Measurements from ENCODE around the gene CCDC74A.
"Not testable (repeated sequence)": the region's sequence is repeated elsewhere in the genome, so short reads cannot be mapped to it uniquely, and the experiment has no call there.

Gene CCDC74A

DNA sequence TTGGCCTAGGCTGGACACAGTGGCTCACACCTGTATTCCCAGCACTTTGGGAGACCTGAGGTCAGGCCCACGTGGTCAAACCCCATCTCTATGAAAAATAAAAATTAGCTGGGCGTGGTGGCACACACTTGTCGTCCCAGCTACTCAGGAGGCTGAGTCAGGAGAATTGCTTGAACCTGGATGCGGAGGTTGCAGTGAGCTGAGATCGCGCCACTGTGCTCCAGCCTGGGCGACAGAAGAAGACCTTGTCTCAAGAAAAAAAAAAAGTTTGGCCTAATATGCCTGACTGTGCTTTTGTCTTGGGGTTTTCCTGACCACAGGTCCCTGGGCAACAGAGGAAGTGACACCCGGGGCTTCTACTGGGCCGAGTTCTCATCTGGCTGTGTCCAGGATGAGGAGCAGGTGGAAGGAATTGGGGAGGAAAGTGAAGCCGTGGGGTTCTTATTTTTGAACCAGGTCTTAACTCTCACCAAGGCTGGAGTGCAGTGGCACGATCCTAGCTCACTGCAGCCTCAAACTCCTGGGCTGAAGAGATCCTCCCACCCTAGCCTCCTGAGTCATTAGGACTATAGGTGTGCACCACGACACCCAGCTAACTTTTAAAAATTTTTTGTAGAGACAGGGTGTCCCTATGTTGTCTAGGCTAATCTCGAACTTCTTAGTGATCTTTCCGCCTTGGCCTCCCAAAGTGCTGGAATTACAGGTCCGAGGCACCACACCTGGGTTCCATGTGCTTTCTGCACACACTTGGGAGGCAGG is 13.1 kb upstream of the CCDC74A start:
- H3K27me3 ChIP-seq (ENCODE audit: insufficient read depth, poor library complexity, severe bottlenecking); H3K4me3 ChIP-seq (replicated peaks; ENCODE audit: insufficient read depth, low read length); DNase-seq (ENCODE audit: low read depth in 1 of 2, low spot score in 1 of 2); H3K27ac ChIP-seq (replicated peaks): not testable (repeated sequence)
- TF ChIP-seq SPI1 (IDR thresholded peaks at IDR 0.05; ENCODE audit: borderline replicate concordance, low read depth): peak; percentile 8; the same call in 1 of the 2 replicates

DNA sequence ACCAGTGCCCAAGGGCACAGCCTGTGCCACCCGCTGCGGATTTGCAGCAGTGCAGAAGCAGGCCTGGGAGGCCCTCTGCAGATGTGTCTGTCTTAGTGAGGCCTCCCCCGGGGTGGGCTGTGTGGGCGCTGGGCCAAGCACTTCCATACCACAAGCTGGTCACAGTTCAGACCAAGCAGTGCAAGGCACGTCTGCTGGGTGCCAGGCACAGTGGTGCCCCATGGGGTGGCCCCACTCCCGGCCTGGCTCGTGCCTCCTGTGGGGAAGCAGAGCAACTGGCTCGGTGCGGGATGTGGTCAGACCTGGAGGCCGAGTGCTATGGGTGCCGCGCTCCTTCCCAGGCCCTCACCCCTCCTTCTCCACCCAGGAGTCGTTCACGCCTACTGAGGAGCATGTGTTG is 12.5 kb upstream of the CCDC74A start:
- H3K27ac ChIP-seq (replicated peaks); H3K27me3 ChIP-seq (ENCODE audit: insufficient read depth, poor library complexity, severe bottlenecking); H3K4me3 ChIP-seq (replicated peaks; ENCODE audit: insufficient read depth, low read length); DNase-seq (ENCODE audit: low read depth in 1 of 2, low spot score in 1 of 2): not testable (repeated sequence)

GRCh38 chr2:131516011-131516410 is 11.7 kb upstream of the CCDC74A start:
- TF ChIP-seq SPI1 (IDR thresholded peaks at IDR 0.05; ENCODE audit: borderline replicate concordance, low read depth) (no peak), GABPA (IDR thresholded peaks at IDR 0.05; ENCODE audit: low read depth) (no peak), POLR2AphosphoS5 (IDR thresholded peaks at IDR 0.05; ENCODE audit: low read depth) (no peak)
- TF ChIP-seq, protein P1, sequence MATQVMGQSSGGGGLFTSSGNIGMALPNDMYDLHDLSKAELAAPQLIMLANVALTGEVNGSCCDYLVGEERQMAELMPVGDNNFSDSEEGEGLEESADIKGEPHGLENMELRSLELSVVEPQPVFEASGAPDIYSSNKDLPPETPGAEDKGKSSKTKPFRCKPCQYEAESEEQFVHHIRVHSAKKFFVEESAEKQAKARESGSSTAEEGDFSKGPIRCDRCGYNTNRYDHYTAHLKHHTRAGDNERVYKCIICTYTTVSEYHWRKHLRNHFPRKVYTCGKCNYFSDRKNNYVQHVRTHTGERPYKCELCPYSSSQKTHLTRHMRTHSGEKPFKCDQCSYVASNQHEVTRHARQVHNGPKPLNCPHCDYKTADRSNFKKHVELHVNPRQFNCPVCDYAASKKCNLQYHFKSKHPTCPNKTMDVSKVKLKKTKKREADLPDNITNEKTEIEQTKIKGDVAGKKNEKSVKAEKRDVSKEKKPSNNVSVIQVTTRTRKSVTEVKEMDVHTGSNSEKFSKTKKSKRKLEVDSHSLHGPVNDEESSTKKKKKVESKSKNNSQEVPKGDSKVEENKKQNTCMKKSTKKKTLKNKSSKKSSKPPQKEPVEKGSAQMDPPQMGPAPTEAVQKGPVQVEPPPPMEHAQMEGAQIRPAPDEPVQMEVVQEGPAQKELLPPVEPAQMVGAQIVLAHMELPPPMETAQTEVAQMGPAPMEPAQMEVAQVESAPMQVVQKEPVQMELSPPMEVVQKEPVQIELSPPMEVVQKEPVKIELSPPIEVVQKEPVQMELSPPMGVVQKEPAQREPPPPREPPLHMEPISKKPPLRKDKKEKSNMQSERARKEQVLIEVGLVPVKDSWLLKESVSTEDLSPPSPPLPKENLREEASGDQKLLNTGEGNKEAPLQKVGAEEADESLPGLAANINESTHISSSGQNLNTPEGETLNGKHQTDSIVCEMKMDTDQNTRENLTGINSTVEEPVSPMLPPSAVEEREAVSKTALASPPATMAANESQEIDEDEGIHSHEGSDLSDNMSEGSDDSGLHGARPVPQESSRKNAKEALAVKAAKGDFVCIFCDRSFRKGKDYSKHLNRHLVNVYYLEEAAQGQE (IDR thresholded peaks at IDR 0.05; ENCODE audit: insufficient replicate concordance, low read depth): no peak
- TF ChIP-seq, protein P2, sequence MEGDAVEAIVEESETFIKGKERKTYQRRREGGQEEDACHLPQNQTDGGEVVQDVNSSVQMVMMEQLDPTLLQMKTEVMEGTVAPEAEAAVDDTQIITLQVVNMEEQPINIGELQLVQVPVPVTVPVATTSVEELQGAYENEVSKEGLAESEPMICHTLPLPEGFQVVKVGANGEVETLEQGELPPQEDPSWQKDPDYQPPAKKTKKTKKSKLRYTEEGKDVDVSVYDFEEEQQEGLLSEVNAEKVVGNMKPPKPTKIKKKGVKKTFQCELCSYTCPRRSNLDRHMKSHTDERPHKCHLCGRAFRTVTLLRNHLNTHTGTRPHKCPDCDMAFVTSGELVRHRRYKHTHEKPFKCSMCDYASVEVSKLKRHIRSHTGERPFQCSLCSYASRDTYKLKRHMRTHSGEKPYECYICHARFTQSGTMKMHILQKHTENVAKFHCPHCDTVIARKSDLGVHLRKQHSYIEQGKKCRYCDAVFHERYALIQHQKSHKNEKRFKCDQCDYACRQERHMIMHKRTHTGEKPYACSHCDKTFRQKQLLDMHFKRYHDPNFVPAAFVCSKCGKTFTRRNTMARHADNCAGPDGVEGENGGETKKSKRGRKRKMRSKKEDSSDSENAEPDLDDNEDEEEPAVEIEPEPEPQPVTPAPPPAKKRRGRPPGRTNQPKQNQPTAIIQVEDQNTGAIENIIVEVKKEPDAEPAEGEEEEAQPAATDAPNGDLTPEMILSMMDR (IDR thresholded peaks at IDR 0.05; ENCODE audit: insufficient read depth, low read length): no peak
- Histone ChIP-seq H3K27me3 (ENCODE audit: insufficient read depth, poor library complexity, severe bottlenecking) (no peaks in the 10 kb centered on the region), H3K4me3 (replicated peaks; ENCODE audit: insufficient read depth, low read length) (no peak overlapping the region), H3K27ac (replicated peaks) (no peak overlapping the region)
- no peak for DNase-seq (ENCODE audit: low read depth in 1 of 2, low spot score in 1 of 2)

DNA sequence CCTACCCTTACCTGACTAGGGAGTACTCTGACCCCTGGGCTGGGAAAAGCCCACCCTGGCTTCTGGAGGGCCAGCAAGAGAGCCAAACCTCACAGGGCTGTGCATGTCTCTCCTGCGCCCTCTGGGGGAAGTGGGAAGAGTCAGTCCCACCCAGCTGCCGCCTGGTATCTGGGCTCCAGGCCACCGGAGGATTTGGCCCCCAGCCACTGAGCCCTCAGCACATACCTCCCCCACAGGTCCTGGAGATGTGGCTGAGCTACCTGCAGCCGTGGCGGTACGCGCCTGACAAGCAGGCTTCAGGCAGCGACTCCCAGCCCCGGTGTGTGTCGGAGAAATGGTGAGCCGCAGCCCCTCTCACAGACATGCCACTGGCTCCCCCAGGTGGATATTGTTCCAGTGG is 11.1 kb upstream of the CCDC74A start:
- H3K4me3 ChIP-seq (replicated peaks; ENCODE audit: insufficient read depth, low read length); H3K27ac ChIP-seq (replicated peaks); H3K27me3 ChIP-seq (ENCODE audit: insufficient read depth, poor library complexity, severe bottlenecking); DNase-seq (ENCODE audit: low read depth in 1 of 2, low spot score in 1 of 2): not testable (repeated sequence)

- DNase-seq (ENCODE audit: low read depth in 1 of 2, low spot score in 1 of 2): no peak
- H3K4me3 ChIP-seq (replicated peaks; ENCODE audit: insufficient read depth, low read length): no peak overlapping the region
- no peak overlapping the region for H3K27ac ChIP-seq (replicated peaks)
- no peak for TF ChIP-seq SPI1 (IDR thresholded peaks at IDR 0.05; ENCODE audit: borderline replicate concordance, low read depth)
- H3K27me3 ChIP-seq (ENCODE audit: insufficient read depth, poor library complexity, severe bottlenecking): no peaks in the 10 kb centered on the region
Observed at GRCh38 chr2:131517106-131517831, 10.4 kb upstream of the CCDC74A start.

- not testable (repeated sequence) for H3K27me3 ChIP-seq (ENCODE audit: insufficient read depth, poor library complexity, severe bottlenecking); H3K27ac ChIP-seq (replicated peaks); DNase-seq (ENCODE audit: low read depth in 1 of 2, low spot score in 1 of 2); H3K4me3 ChIP-seq (replicated peaks; ENCODE audit: insufficient read depth, low read length)
Observed at GRCh38 chr2:131517856-131518255, 9.8 kb upstream of the CCDC74A start.

- not testable (repeated sequence) for H3K4me3 ChIP-seq (replicated peaks; ENCODE audit: insufficient read depth, low read length); H3K27me3 ChIP-seq (ENCODE audit: insufficient read depth, poor library complexity, severe bottlenecking); H3K27ac ChIP-seq (replicated peaks); DNase-seq (ENCODE audit: low read depth in 1 of 2, low spot score in 1 of 2)
Observed at GRCh38 chr2:131518531-131518930, 9.2 kb upstream of the CCDC74A start.

All from HL-60 (cell line).